Breast epithelium (tissue), 3 donors: Measurements from ENCODE around the gene SFSWAP.

Experiments
- CTCF ChIP-seq, 3 donors: fragments of 450-650 bp; IDR thresholded peaks; one replicate each; pipeline ENCODE4 v1.5.1; 2016 to 2017; ENCODE audit warnings: antibody characterized with exemption in 3 of 3, mild to moderate bottlenecking in 3 of 3, moderate library complexity in 3 of 3
- POLR2A ChIP-seq: fragments of 450-650 bp; IDR thresholded peaks from one replicate; pipeline ENCODE4 v1.6.1; 2016; ENCODE audit warnings: antibody characterized with exemption, mild to moderate bottlenecking, moderate library complexity
- POLR2AphosphoS5 ChIP-seq, 3 donors: sonication (generic); formaldehyde crosslinking; IDR thresholded peaks; one replicate each; pipeline ENCODE4 v1.6.1; 2017; ENCODE audit warnings: antibody characterized with exemption in 3 of 3

GRCh38 chr12:131796411-131796736 lies 85.5 kb downstream of the SFSWAP start:
- TF ChIP-seq POLR2A = no peak
- TF ChIP-seq CTCF (IDR thresholded peaks at IDR 0.05) = no peak
- no peak for TF ChIP-seq POLR2AphosphoS5 (IDR thresholded peaks at IDR 0.05)
